Upper lobe of left lung (tissue), 6 donors: Measurements from ENCODE around the gene CFAP92. TPM values are rescaled to one million over a fixed set of nuclear protein-coding genes. Genes with fewer than 3 reads are reported as not detected.

Experiments
- ATAC-seq, 2 donors: fragments of 200-7000 bp; cut with Tn5 transposase; one replicate each; pipeline ENCODE4 v1.9.1; 2022; ENCODE audit warnings: mild to moderate bottlenecking in 2 of 2, moderate library complexity in 2 of 2; ENCODE audit not compliant: low FRiP score in 2 of 2
- DNase-seq, 2 donors: peaks; one replicate each; pipeline ENCODE4 v3.0.0-alpha.2; 2019 to 2020
- H3K27ac ChIP-seq, 4 donors: fragments of 200-600 bp; sonication (generic); one replicate each; pipeline ENCODE4 v1.5.1; 2016 to 2019
- H3K27me3 ChIP-seq, 4 donors: fragments of 200-600 bp; sonication (generic); one replicate each; pipeline ENCODE4 v1.5.1; 2017 to 2019
- H3K36me3 ChIP-seq, 4 donors: fragments of 200-600 bp; sonication (generic); one replicate each; pipeline ENCODE4 v1.5.1; 2016 to 2019
- H3K4me1 ChIP-seq, 4 donors: fragments of 200-600 bp; sonication (generic); one replicate each; pipeline ENCODE4 v1.5.1; 2018 to 2019
- H3K4me3 ChIP-seq, 4 donors: fragments of 200-600 bp; sonication (generic); one replicate each; pipeline ENCODE4 v1.5.1; 2017 to 2019; ENCODE audit warnings: mild to moderate bottlenecking in 2 of 4, moderate library complexity in 1 of 4
- H3K9me3 ChIP-seq, 4 donors: fragments of 200-600 bp; sonication (generic); one replicate each; pipeline ENCODE4 v1.5.1; 2018 to 2019
- EP300 ChIP-seq, 4 donors: sonication (generic); formaldehyde crosslinking; IDR thresholded peaks; one replicate each; pipeline ENCODE4 v1.5.1; 2017; ENCODE audit warnings: antibody characterized with exemption in 4 of 4, control low read depth in 2 of 4
- POLR2A ChIP-seq, 4 donors: fragments of 450-650 bp; IDR thresholded peaks; one replicate each; pipeline ENCODE4 v1.5.1; 2016 to 2017; ENCODE audit warnings: antibody characterized with exemption in 4 of 4, mild to moderate bottlenecking in 2 of 4
- POLR2AphosphoS5 ChIP-seq, 2 donors: sonication (generic); formaldehyde crosslinking; IDR thresholded peaks; one replicate each; pipeline ENCODE4 v1.5.1; 2017; ENCODE audit warnings: antibody characterized with exemption in 2 of 2
- WGBS, 2 donors: methylation state at CpG; one replicate each; pipeline ENCODE4 v1.1.5; 2017 to 2018; 5-methylcytosine and 5-hydroxymethylcytosine counted together
- total RNA-seq, 6 donors: library from RNA; depleted of rRNA in 4 of 6; stranded (reverse); fragments of >200 nt in 4 of 6; gene quantifications; one replicate each; pipeline versions ENCODE4 v1.1.0 to v1.2.1, GENCODE V29; 2016 to 2021
- TF ChIP-seq, protein P1 (sequence below), 6 experiments: fragments of 450-650 bp in 4 of 6; fragments of 200-600 bp in 2 of 6; sonication (generic) in 2 of 6; IDR thresholded peaks; one replicate each; pipeline ENCODE4 v1.5.1; 2016 to 2019; ENCODE audit warnings: antibody characterized with exemption in 6 of 6
- donor health status: DM: no; HTN: no; CAD: no; lungs with moderate emphysema.
- donor health status: DM: no; HTN: yes; CAD: no; lungs with severe emphysema.

The CFAP92 gene
- total RNA-seq, 6 donors from 2014 or later: 0.66 to 21.3 (median 5.0) TPM

DNA sequence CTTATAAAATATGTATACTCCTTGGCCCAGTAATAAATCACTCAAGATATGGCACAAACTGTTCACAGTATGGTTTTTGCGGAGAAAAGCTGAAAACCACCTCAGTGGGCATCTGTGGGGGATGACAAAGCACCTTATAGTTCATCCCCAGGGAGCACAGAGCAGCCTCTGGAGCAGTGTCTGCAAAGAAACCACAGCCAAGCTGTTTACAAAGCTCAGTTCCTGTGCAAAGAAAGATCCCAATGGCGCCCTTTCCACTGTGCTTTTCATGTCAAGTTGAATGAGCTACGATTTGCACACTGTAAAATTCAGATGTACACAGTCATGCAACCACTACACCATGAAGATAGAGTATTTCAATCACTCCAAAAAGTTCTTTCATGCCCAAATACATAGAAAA is 4.7 kb upstream of the CFAP92 start:
- no peaks in the 10 kb centered on the region for H3K9me3 ChIP-seq
- no peaks in the 10 kb centered on the region for H3K36me3 ChIP-seq
- 43 to 51% methylated on average over 3 of the region's 3 CpGs for WGBS, 2 donors
- H3K4me1 ChIP-seq: peaks cover 26 to 49% (median 39%) of the 10 kb centered on the region in 4 donors
- H3K27me3 ChIP-seq: peaks cover 0 to 23% (median 14%) of the 10 kb centered on the region in 4 donors
- no peak for DNase-seq
- no peak overlapping the region for H3K27ac ChIP-seq
- TF ChIP-seq EP300 (IDR thresholded peaks at IDR 0.05): no peak
- TF ChIP-seq POLR2AphosphoS5 (IDR thresholded peaks at IDR 0.05): no peak
- TF ChIP-seq, protein P1, sequence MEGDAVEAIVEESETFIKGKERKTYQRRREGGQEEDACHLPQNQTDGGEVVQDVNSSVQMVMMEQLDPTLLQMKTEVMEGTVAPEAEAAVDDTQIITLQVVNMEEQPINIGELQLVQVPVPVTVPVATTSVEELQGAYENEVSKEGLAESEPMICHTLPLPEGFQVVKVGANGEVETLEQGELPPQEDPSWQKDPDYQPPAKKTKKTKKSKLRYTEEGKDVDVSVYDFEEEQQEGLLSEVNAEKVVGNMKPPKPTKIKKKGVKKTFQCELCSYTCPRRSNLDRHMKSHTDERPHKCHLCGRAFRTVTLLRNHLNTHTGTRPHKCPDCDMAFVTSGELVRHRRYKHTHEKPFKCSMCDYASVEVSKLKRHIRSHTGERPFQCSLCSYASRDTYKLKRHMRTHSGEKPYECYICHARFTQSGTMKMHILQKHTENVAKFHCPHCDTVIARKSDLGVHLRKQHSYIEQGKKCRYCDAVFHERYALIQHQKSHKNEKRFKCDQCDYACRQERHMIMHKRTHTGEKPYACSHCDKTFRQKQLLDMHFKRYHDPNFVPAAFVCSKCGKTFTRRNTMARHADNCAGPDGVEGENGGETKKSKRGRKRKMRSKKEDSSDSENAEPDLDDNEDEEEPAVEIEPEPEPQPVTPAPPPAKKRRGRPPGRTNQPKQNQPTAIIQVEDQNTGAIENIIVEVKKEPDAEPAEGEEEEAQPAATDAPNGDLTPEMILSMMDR (IDR thresholded peaks at IDR 0.05): no peak
- no peak for TF ChIP-seq POLR2A (IDR thresholded peaks at IDR 0.05)
- no peak overlapping the region for H3K4me3 ChIP-seq
- no peak for ATAC-seq

DNA sequence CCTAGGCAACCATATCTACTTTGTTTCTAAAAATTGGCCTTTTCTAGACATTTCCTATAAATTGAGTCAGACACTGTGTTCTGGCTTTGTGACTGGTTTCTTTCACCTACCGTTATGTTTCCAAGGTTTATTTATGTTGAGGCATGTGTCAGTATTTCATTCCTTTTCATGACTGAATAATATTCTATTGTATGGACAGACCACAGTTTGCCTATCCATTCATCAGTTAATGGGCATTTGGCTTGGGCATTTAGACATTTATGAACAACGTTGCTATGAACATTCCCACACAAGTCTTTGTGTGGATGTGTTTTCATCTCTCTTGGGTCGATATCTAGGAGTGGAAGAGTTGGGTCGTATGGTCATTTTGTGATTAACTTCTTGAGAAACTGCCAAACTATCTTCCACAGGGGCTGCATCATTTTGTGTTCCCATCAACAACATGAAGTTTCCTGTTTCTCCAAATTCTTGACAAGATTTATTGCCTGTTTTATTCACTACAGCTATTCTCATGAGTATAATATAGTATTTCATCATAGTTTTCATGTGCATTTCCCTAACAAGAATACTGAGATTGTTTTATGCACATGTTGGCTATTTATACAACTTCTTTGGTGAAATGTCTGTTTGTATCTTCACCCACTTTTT is 3.7 kb upstream of the CFAP92 start:
- no peak overlapping the region for H3K27ac ChIP-seq
- H3K9me3 ChIP-seq: no peaks in the 10 kb centered on the region
- peaks cover 20 to 46% (median 37%) of the 10 kb centered on the region in 4 donors for H3K4me1 ChIP-seq
- no peak overlapping the region for H3K4me3 ChIP-seq
- DNase-seq (no peak), ATAC-seq (no peak)
- TF ChIP-seq EP300 (IDR thresholded peaks at IDR 0.05) (no peak), POLR2A (IDR thresholded peaks at IDR 0.05) (no peak), POLR2AphosphoS5 (IDR thresholded peaks at IDR 0.05) (no peak)
- TF ChIP-seq, protein P1 (IDR thresholded peaks at IDR 0.05): no peak
- no peaks in the 10 kb centered on the region for H3K36me3 ChIP-seq
- WGBS, 2 donors: 57 to 66% methylated on average over 4 of the region's 4 CpGs
- peaks cover 0 to 18% (median 12%) of the 10 kb centered on the region in 4 donors for H3K27me3 ChIP-seq

DNA sequence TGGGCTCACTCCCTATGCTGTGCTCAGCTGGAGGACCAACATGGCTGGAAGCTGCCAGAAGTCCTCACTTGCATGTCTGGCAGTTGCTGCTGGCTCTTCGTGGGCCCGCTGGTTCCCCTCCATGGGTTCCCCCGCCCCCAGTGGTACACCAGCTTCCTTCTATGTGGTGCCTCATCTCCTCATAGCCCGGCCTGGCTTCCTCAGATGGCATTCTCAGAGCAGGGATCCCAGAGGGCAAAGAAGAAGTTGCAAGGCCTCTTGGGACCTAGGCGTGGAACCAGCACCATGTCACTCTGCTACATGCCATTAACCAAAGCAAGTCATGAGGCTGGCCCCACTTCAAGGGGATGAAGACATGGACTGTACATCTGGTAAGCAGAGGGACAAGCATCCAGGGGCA is 2.9 kb upstream of the CFAP92 start:
- DNase-seq: no peak
- 60 to 73% methylated on average over 3 to 5 of the region's 5 CpGs for WGBS, 2 donors
- H3K36me3 ChIP-seq: no peaks in the 10 kb centered on the region

DNA sequence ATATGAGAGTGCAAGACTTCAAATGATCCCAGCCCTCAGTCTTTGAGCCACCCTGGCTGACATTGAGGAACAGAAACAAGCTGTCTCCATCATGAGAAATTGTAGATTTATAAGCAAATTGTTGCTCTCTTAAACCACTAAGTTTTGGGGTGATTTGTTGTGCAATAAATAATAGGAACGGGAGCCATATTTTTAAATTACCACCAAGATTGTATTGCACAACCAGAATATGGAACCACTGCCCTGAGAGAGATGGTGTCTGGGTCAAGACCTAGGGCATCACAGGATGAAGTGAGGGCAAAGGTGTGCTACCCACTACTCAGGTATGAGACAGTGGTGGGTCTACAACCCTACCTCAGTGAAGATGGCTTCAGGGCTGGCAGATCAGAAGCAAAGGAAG is 2.3 kb upstream of the CFAP92 start:
- Histone ChIP-seq H3K36me3 (no peaks in the 10 kb centered on the region), H3K9me3 (no peaks in the 10 kb centered on the region), H3K27ac (no peak overlapping the region), H3K4me1 (peaks cover 14 to 32% (median 25%) of the 10 kb centered on the region in 4 donors), H3K27me3 (peaks cover 0 to 6% (median 2%) of the 10 kb centered on the region in 4 donors), H3K4me3 (no peak overlapping the region)
- TF ChIP-seq EP300 (IDR thresholded peaks at IDR 0.05): no peak
- TF ChIP-seq, protein P1 (IDR thresholded peaks at IDR 0.05): no peak
- TF ChIP-seq POLR2A (IDR thresholded peaks at IDR 0.05): no peak
- no peak for TF ChIP-seq POLR2AphosphoS5 (IDR thresholded peaks at IDR 0.05)
- ATAC-seq: no peak
- no peak for DNase-seq
- 64% methylated on average over 1 of the region's 1 CpG for WGBS, 2 donors

More for the DNA sequence above, 2.9 kb upstream of the CFAP92 start:
- peaks cover 0 to 9% (median 6%) of the 10 kb centered on the region in 4 donors for H3K27me3 ChIP-seq
- no peak for ATAC-seq
- H3K9me3 ChIP-seq: no peaks in the 10 kb centered on the region
- peaks cover 17 to 38% (median 29%) of the 10 kb centered on the region in 4 donors for H3K4me1 ChIP-seq
- no peak overlapping the region for H3K4me3 ChIP-seq
- no peak for TF ChIP-seq POLR2A (IDR thresholded peaks at IDR 0.05)
- TF ChIP-seq POLR2AphosphoS5 (IDR thresholded peaks at IDR 0.05): no peak
- TF ChIP-seq EP300 (IDR thresholded peaks at IDR 0.05): no peak
- TF ChIP-seq, protein P1 (IDR thresholded peaks at IDR 0.05): no peak
- H3K27ac ChIP-seq: no peak overlapping the region

DNA sequence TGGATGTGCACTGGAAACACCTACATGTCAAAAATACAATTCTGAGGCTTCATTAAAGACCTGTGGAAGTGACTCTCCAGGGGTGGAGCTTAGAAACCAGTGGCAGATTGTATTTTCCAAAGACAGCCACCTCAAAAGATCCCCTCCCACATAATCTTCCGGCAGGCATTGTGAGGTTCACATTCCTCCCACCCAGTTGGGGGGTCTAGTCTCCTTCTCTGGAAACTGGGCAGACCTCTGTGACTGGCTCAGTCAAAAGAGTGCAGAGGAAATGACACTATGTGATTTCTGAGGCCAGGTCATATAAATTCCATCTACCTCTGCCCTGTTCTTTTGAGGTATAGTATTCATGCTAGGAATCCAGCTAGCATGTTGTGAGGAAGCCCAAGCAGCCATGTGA is 1.9 kb upstream of the CFAP92 start:
- no peaks in the 10 kb centered on the region for H3K36me3 ChIP-seq
- WGBS, 2 donors: 94% methylated on average over 1 of the region's 1 CpG; no CpG with 5 or more reads in 1 of the 2 donors
- no peaks in the 10 kb centered on the region for H3K9me3 ChIP-seq
- no peak overlapping the region for H3K4me3 ChIP-seq
- H3K4me1 ChIP-seq: peaks cover 14 to 28% (median 20%) of the 10 kb centered on the region in 4 donors
- ATAC-seq (no peak), DNase-seq (no peak)
- no peak overlapping the region for H3K27ac ChIP-seq
- H3K27me3 ChIP-seq: peaks cover 0 to 1% (median under 1%) of the 10 kb centered on the region in 4 donors
- no peak for TF ChIP-seq EP300 (IDR thresholded peaks at IDR 0.05)
- no peak for TF ChIP-seq POLR2AphosphoS5 (IDR thresholded peaks at IDR 0.05)
- no peak for TF ChIP-seq POLR2A (IDR thresholded peaks at IDR 0.05)
- TF ChIP-seq, protein P1 (IDR thresholded peaks at IDR 0.05): no peak
